Heart right ventricle (tissue), 16 donors: Measurements from ENCODE around the gene DDX31. TPM values are rescaled to one million over a fixed set of nuclear protein-coding genes. Genes with fewer than 3 reads are reported as not detected.

Source experiments
- ATAC-seq, 8 donors: fragments of 200-7000 bp; cut with Tn5 transposase; one replicate each; pipeline ENCODE4 v1.9.1; 2020; ENCODE audit warnings: mild to moderate bottlenecking in 8 of 8, moderate library complexity in 8 of 8, moderate number of reproducible peaks in 1 of 8
- DNase-seq, 2 donors: peaks; one replicate each; pipeline ENCODE4 v3.0.0-alpha.2; 2020
- H3K27ac ChIP-seq, 10 donors: fragments of 200-600 bp; sonication (generic) in 2 of 10; one replicate each; pipeline versions ENCODE4 v1.5.0 to v1.8.0; 2020 to 2022; ENCODE audit warnings: mild to moderate bottlenecking in 3 of 10
- H3K27me3 ChIP-seq, 7 donors: fragments of 200-600 bp; one replicate each; pipeline ENCODE4 v1.8.0; 2021 to 2022; ENCODE audit warnings: mild to moderate bottlenecking in 2 of 7
- H3K36me3 ChIP-seq, 9 donors: fragments of 200-600 bp; sonication (generic) in 1 of 9; one replicate each; pipeline versions ENCODE4 v1.5.0 to v1.8.0; 2020 to 2022; ENCODE audit warnings: mild to moderate bottlenecking in 2 of 9
- H3K4me1 ChIP-seq, 9 donors: fragments of 200-600 bp; sonication (generic) in 1 of 9; one replicate each; pipeline versions ENCODE4 v1.5.0 to v1.8.0; 2020 to 2022; ENCODE audit warnings: mild to moderate bottlenecking in 4 of 9
- H3K4me3 ChIP-seq, 10 donors: fragments of 200-600 bp; sonication (generic) in 2 of 10; one replicate each; pipeline versions ENCODE4 v1.5.0 to v1.8.0; 2020 to 2022; ENCODE audit warnings: mild to moderate bottlenecking in 7 of 10, moderate library complexity in 2 of 10
- H3K9me3 ChIP-seq, 11 donors: fragments of 200-600 bp in 10 of 11; sonication (generic) in 2 of 11; one replicate each; pipeline versions ENCODE4 v1.5.0 to v1.8.0; 2013 to 2022; ENCODE audit warnings: mild to moderate bottlenecking in 2 of 11, control low read depth in 1 of 11, moderate library complexity in 1 of 11
- CTCF ChIP-seq, 9 donors: fragments of 200-600 bp; sonication (generic) in 2 of 9; IDR thresholded peaks; one replicate each; pipeline versions ENCODE4 v1.5.0 to v1.8.0; 2021 to 2022; ENCODE audit warnings: antibody characterized with exemption in 9 of 9, mild to moderate bottlenecking in 5 of 9, moderate library complexity in 1 of 9
- WGBS, 2 donors: extraction: QIAGEN DNeasy Blood & Tissue Kit; methylation state at CpG; one replicate each; pipeline ENCODE4 v1.1.7; 2013; ENCODE audit warnings: inconsistent platforms in 1 of 2; 5-methylcytosine and 5-hydroxymethylcytosine counted together
- intact Hi-C, 10 donors: fragments of 100-400 bp; cut with DNase I; formaldehyde crosslinking; loops; one replicate each; pipeline versions ENCODE4 v1.11.1 to v1.14.2; 2022
- polyA plus RNA-seq, 2 donors: library from polyadenylated mRNA; stranded (reverse); fragments of 200-250 nt; gene quantifications; one replicate each; pipeline ENCODE4 v1.2.3, GENCODE V29; 2013
- total RNA-seq, 10 donors: library from RNA; stranded (reverse); fragmentation: NEBNext Ultra II Directional in 3 of 10; extraction: Animal tissue kit (Norgen Biotek cat#: 25700) in 3 of 10; gene quantifications; one replicate each; pipeline versions ENCODE4 v1.2.1 to v1.2.4, GENCODE V29; 2021 to 2023
- donor health status: Arrhythmogenic right ventricular cardiomyopathy.
- donor health status: ischemic (EF 13 %, LVEDD 7.1; RV severe dilation, severe dysfunction).
- donor health status: healthy with polysubstance abuse.
- donor health status: DM: no; HTN: yes; CAD: no.
- donor health status: DM: no; HTN: no; CAD: no.
- donor health status: ischemic (EF 25% LVEDD 6.9; RV normal size, moderate dysfunction).
- donor health status: ischemic (EF 25% LVEDD 5.7; RV mildly dilated, moderate dysfunction).
- donor health status: healthy.
- donor health status: DM: yes; HTN: yes; CAD: no.
- donor health status: Ischemic cardiomyopathy.
- donor health status: ischemic (EF 35%, LVEDD 5.7; RV mildly dilated, moderate dysfunction).
- donor health status: nonischemic (EF 11% LVEDD 7.7; RV severe dilation, severe dysfunction).
- donor health status: DM: yes; HTN: yes; CAD: no.
- donor health status: PGD.
- donor health status: ischemic (EF 29% LVEDD 5.4; RV normal size, mild dysfunction).
- donor health status: nonischemic (EF 23%, LVEDD 6.1; RV moderate dilation, normal function).

Gene DDX31
- total and polyA plus RNA-seq, 12 donors: 4.0 to 6.4 (median 5.0) TPM

- 79 to 80% methylated on average over 8 of the region's 8 CpGs for WGBS, 2 donors
- Histone ChIP-seq H3K27ac (no peak overlapping the region), H3K9me3 (no peaks in the 10 kb centered on the region), H3K4me1 (no peaks in the 10 kb centered on the region), H3K36me3 (no peaks in the 10 kb centered on the region), H3K27me3 (peaks cover 0 to 14% (median 10%) of the 10 kb centered on the region in 7 donors), H3K4me3 (no peak overlapping the region)
- no peak for TF ChIP-seq CTCF (IDR thresholded peaks at IDR 0.05)
- ATAC-seq (no peak), DNase-seq (no peak)
- intact Hi-C loops: no loop called here
These were observed 38.5 kb upstream of the DDX31 start for GRCh38 chr9:132708239-132708638.

- Histone ChIP-seq H3K36me3 (no peaks in the 10 kb centered on the region), H3K4me1 (no peaks in the 10 kb centered on the region), H3K27ac (no peak overlapping the region), H3K9me3 (peaks cover 0 to 8% (median 0%) of the 10 kb centered on the region in 11 donors), H3K27me3 (peaks cover 0 to 11% (median 6%) of the 10 kb centered on the region in 7 donors), H3K4me3 (no peak overlapping the region)
- ATAC-seq (no peak), DNase-seq (no peak)
- TF ChIP-seq CTCF (IDR thresholded peaks at IDR 0.05): no peak
- WGBS, 2 donors: 41 to 45% methylated on average over 2 of the region's 2 CpGs
- intact Hi-C loops: no loop called here
These were observed 33.6 kb upstream of the DDX31 start for GRCh38 chr9:132703336-132703735.

- Histone ChIP-seq H3K4me1 (no peaks in the 10 kb centered on the region), H3K27ac (no peak overlapping the region), H3K36me3 (no peaks in the 10 kb centered on the region), H3K27me3 (peaks cover 0 to 11% (median 6%) of the 10 kb centered on the region in 7 donors), H3K9me3 (peaks cover 0 to 19% (median 10%) of the 10 kb centered on the region in 11 donors), H3K4me3 (no peak overlapping the region)
- TF ChIP-seq CTCF (IDR thresholded peaks at IDR 0.05): no peak
- ATAC-seq (no peak), DNase-seq (no peak)
- intact Hi-C loops: no loop called here
- WGBS, 2 donors: 4 to 45% methylated on average over 1 of the region's 1 CpG
These were observed 32.5 kb upstream of the DDX31 start for GRCh38 chr9:132702254-132702653.

- WGBS, 2 donors: 39 to 48% methylated on average over 1 of the region's 1 CpG
- Histone ChIP-seq H3K4me3 (no peak overlapping the region), H3K9me3 (peaks cover 0 to 32% (median 18%) of the 10 kb centered on the region in 11 donors), H3K27ac (no peak overlapping the region), H3K27me3 (peaks cover 0 to 2% (median 0%) of the 10 kb centered on the region in 7 donors), H3K36me3 (no peaks in the 10 kb centered on the region), H3K4me1 (no peaks in the 10 kb centered on the region)
- ATAC-seq: no peak
- no peak for TF ChIP-seq CTCF (IDR thresholded peaks at IDR 0.05)
- intact Hi-C loops: loop anchor here in 3 of 10 donors (10.0 kb wide), 1 partner anchor 95 kb away; no protein-coding TSS in a partner anchor
- no peak for DNase-seq
These were observed 30.2 kb upstream of the DDX31 start for GRCh38 chr9:132699956-132700355.
